HG03460 (cell line): ENCODE measurements around the gene SEMA3E.
"Not testable (repeated sequence)": the region's sequence is repeated elsewhere in the genome, so short reads cannot be mapped to it uniquely, and the experiment has no call there.

Source experiments
- ATAC-seq: cut with Tn5 transposase; IDR thresholded peaks from one replicate; pipeline ENCODE4 v1.9.1; 2021; ENCODE audit not compliant: unreplicated experiment

SEMA3E gene

GRCh38 chr7:83562289-83562688 lies 86.7 kb downstream of the SEMA3E start:
- no peak for ATAC-seq

GRCh38 chr7:83559887-83560286 lies 89.1 kb downstream of the SEMA3E start:
- no peak for ATAC-seq

GRCh38 chr7:83552556-83552955 lies 96.4 kb downstream of the SEMA3E start:
- not testable (repeated sequence) for ATAC-seq

- no peak for ATAC-seq
Observed at GRCh38 chr7:83550100-83550499, 98.8 kb downstream of the SEMA3E start.

DNA sequence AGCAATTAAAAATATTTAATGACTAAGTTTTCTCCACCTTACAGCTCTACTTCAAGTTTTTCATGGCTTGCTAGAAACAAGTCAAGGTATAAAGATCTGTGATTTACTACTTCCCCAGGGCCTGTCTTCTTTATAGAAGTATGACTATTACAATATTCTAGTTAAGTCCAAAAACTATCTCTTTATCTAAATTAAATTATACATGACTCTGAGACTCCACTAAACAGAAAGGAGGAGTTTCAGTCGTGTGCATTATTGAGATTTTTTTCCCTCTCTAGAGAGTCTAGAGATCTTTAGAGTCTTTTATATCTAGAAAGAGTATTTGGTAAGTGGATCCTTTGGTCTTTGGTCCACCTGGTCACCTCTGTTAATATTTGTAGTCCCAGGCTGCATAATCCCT lies 100.7 kb downstream of the SEMA3E start:
- no peak for ATAC-seq

GRCh38 chr7:83547526-83547925 lies 101.4 kb downstream of the SEMA3E start:
- peak; percentile 90 for ATAC-seq

DNA sequence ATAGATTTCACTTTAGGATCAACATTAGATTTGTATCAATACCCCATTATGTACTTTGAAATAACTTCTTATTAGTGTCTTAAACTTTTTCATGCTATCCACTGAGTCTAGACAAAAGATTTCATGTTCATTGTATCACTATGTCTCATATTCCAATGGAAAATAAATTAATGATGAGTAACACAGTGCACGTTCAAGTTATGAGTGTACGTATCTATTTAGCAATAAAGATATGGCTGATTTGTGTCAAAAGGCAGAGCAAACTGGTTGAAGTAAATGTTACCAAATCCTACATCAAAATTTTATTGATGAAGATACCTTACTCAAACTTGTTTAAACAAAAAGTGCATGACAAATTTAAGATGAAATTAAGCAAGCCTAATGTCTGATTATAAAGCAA lies 102.4 kb downstream of the SEMA3E start:
- no peak for ATAC-seq

DNA sequence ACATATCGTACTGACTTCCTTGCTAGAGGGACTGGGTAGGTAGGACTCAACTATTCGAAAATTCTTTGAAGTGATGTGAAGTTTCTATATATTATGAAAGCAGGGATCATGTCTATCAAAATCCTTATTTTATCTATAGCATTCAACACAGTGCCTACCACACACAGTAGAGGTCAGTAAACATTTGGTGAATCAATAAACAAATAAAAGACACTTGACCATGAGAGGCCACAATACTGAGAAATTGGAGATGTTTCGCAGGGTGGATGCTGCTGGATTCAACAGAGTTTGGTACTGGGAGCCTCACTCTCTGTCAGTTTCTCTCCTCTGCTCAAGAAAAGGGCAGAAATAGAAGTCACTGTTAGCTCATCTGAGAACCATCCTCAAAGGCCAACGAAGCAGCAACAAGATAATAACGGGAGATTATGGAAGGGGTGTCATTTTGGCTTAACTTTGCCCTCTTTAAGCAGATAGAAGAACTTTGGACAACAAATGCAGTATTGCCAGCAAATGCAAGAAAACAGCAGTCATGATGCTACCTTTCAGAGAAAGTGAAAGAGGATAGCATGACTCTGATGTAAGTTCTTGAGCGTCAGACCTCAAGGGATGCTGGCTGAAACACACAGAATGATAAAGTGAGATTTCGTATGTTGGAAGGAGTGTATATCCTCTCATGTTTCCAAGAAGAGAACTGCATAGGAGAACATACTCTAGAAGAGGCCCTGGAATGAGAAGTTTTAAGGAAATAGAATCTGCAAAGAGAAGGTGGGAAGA lies 107.6 kb downstream of the SEMA3E start:
- ATAC-seq = no peak

GRCh38 chr7:83534488-83534887 lies 114.5 kb downstream of the SEMA3E start:
- no peak for ATAC-seq

DNA sequence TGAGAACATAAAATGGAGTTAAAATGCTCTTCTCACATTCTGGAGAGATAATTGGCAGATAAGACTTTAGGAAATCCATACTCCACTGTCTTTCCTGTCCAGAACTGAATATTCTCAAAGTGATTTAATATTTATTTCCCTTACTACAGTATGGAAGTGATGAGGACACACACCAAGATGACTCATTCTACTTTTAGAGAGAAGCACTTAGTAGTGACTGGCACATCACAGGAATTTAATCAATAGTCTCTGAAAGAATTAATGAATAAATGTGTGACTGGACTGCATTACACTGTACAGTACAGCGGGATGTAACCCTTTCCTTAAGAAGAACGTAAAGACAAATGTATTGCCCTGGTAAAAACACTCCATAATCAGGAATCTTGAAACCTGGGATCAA lies 116.7 kb downstream of the SEMA3E start:
- ATAC-seq = no peak

DNA sequence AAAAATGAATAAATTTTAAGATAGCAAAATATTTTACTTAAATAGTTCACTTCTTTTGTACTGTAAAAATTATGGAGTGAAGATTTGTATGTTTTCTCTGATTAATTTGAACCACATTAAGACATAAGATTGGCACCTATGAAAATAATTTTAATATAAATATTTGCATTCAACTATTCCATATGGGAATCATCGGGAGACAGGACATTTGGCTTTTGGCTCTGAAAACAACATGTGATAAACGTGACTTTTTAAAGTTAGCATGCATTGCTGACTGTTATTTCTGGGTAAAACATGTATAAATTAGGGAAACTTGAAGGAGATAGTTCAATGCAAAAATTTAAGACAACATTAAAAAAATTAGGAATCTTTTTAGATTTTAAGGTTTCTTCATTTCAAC lies 117.2 kb downstream of the SEMA3E start:
- no peak for ATAC-seq

DNA sequence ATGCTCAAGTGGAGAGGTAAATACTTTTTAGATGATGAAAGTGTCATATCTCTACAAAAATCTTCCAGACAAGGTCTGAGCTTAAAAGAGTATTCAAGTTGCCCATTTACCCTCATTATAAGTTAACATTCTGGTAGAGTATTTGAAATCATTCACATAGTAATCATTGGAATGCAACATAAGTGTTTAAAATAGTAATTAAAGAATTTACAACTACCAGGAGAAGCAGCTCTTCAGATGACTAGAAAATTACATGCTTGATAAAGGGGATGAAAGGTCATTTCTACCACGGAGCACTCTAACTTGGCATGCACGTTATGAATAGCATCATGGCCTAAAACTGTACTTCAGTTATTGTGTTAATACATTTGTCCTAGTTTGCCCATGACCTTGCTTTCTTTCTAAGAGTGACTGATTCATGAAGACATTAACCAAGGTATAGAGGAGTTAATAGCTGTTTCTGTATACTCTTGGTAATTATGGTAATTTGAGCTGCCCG lies 120.0 kb downstream of the SEMA3E start:
- ATAC-seq = no peak

DNA sequence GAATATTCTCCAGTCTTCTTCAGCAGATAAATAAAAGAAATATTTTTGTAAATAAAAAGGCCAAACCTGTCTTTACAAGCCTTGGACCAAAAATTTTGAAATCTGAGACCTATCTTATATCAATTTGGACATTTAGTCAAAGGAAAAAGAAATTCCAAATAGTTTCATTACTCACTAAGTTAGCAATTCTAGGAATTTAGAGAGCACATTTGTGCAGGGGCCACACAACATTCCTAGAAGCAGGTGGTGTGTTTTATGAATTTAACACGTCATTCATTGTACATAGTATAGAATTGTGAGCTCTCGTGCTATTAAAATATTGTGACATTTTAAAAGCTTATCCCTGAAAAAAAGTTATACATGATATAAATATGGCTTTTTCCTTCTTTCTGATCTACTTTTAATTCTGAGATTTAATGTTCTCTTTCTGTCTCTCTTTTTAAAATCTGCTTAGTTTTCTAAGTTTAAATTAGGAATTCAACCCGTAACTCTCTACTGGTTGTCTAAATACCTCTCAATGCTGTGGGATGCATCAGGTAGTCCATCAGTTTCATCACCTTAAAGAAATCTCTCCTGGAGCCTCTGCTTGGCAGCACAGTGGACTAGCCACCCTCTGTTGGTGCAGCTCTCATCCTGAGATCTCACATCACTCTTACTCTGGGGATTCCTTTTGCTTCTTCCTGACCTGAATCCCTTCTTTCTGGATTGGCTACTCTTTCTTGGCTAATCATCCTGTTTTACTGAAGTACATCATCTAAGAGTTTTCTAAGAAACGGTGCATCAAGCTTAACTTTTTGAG lies 124.5 kb downstream of the SEMA3E start:
- ATAC-seq = no peak

DNA sequence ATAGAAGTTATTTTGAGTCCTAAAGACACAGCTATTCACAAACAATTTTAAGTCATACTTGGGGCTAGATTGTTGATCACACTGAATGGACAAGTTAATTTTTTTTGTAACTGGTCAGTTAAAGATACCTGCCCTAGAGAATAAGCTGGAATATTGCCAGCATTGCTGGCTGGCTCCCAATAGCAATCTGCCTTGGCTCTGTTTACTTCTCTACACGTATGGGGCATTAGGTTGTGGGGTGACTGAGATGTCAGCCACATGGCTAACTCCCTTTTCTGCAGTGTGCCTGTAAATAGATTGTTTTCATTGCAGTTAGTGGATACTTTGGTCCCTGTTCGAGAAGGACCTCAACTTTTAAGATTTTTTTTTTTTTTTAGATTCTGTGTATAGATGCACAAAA lies 128.2 kb downstream of the SEMA3E start:
- no peak for ATAC-seq

DNA sequence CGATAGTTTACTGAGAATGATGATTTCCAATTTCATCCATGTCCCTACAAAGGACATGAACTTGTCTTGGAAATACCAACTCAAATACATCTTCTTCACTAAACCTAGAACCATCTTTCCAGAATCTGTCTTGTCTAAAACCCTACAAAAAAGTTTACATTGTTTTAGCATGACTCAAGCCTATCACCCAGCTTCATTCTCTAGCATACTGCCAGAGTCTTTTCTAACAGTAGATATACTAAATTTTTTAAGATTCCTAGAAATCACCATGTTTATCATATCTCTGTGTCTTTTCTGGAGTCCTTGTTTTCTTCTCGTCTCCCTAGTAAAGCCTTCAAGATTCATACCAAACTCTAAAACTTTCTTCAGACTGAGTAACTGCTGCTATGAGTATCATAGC lies 129.7 kb downstream of the SEMA3E start:
- no peak for ATAC-seq

DNA sequence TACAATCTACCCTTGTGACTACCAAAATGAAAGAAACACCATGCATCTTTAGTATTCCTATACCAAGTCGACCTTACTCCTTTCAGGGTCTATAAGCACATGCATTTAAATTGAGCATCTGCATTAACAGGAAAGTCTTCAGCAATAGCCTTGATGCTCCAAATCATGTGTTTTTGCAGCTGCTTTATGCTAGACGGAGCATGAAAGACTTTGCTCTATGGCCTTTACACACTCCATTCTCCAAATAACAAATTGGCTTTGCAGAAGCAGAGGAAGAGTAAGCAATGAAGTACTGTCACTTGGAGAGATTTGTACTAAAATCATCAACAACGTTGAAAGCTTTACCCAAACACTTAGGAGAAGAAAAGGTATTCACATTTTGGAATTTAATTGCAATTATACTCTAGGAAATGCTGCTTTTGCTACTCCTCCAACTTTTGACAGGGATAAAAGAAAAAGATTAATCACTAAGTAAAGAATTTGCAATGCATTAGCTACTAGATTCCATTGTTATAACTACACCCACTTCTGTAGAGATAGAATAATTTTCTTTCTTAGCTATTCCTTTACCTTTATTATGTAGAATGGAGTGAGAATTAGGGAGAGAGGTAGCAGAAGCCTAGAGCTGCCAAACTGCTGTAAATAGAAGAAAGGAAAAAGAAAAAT lies 131.8 kb downstream of the SEMA3E start:
- ATAC-seq = no peak

GRCh38 chr7:83514977-83515376 lies 134.0 kb downstream of the SEMA3E start:
- ATAC-seq = no peak

DNA sequence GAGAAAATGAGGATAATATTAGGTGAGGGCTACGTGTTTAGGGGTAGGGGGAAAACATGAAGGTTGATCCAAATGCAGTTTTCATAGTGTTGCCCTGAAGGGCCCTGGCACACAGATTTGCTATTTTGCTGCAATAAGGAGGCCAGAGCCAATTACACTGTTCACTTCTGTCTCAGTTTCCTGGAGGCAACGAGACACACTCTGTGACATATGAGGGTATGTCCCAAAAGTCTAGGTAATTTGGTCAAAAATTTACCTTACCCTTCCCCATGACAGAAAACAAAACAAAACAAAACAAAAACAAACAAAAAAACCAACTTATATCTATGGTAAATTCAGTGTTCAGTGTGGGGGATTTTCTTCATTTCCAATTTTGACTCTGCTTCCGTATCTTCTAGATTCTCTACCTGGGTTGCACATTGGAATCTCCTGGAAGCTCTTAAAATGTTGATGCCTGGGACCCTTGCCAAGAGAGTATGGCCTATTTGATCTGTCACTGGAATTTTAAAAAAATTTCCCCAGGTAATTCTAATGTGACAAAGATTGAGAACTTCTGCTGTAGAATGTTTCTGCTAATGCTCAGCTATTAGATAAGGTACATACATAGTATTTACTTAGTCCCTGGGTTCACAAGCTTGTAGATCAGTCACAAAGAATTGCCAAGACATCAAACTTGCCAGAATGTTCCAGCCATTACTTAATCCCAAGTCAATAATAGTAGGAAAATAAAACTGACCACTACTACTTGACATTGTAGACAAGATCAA lies 139.5 kb downstream of the SEMA3E start:
- ATAC-seq = no peak

DNA sequence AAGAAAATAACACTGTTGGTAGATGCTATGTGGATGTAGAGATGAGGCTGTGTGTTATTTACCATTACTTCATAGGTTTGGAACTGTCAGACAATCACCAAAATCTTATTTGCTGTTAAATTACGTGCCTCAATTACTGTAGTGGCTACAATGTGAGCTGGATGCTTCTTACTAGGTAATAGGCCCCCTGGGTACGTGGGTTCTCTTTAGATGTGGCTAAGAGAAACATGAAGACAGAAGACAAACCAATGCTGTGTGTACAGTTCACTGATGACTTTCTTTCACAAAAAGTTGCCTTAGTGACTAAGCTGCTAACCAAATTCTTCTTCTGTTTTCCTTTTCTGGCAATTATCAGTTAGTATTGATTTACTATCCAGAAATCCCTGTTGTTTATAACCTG lies 144.6 kb downstream of the SEMA3E start:
- no peak for ATAC-seq

- ATAC-seq = no peak
Observed at GRCh38 chr7:83502636-83503035, 146.3 kb downstream of the SEMA3E start.

- no peak for ATAC-seq
Observed at GRCh38 chr7:83494683-83495082, 154.3 kb downstream of the SEMA3E start.
